ENCODE results near the gene UMAD1. TPM values are rescaled to one million over a fixed set of nuclear protein-coding genes. Genes with fewer than 3 reads are reported as not detected.
"Not testable (repeated sequence)": the region's sequence is repeated elsewhere in the genome, so short reads cannot be mapped to it uniquely, and the experiment has no call there.

The UMAD1 gene
- polyA plus RNA-seq, 1 of the 3 experiments (the other 2 are of a cell fraction) = 13.9 TPM

GRCh38 chr7:7821517-7821916 lies 181.0 kb downstream of the UMAD1 start (continued):
- no peak for TF ChIP-seq REST (IDR thresholded peaks at IDR 0.05; ENCODE audit: low read depth, low read length)
- no peak for TF ChIP-seq SMC3 (IDR thresholded peaks at IDR 0.05; ENCODE audit: low read depth, low read length)
- no peak for TF ChIP-seq ZBTB33 (IDR thresholded peaks at IDR 0.05; ENCODE audit: borderline replicate concordance, low read depth)
- TF ChIP-seq MAX (IDR thresholded peaks at IDR 0.05; ENCODE audit: low read depth) = no peak

- H3K4me2 ChIP-seq; H3K27me3 ChIP-seq (ENCODE audit: insufficient read depth); H3K4me1 ChIP-seq (ENCODE audit: control insufficient read depth in 1 of 2, insufficient read depth in 2 of 2, low read depth in 1 of 2, low read length in 1 of 2); H2AFZ ChIP-seq (ENCODE audit: low read depth); H3K4me3 ChIP-seq (ENCODE audit: low read depth in 2 of 2, low read length in 1 of 2); H3F3A ChIP-seq (replicated peaks; ENCODE audit: insufficient read depth); DNase-seq; H3K36me3 ChIP-seq (replicated peaks in 1 of 2; ENCODE audit: control insufficient read depth in 1 of 2, insufficient read depth in 2 of 2, low read length in 1 of 2); H3K9me2 ChIP-seq; H3K9me3 ChIP-seq; H4K20me1 ChIP-seq (ENCODE audit: insufficient read depth); POLR2A ChIA-PET; CTCF ChIA-PET; H3K79me2 ChIP-seq (ENCODE audit: insufficient read depth); H3K9ac ChIP-seq; H3K27ac ChIP-seq (ENCODE audit: low read depth in 2 of 2, low read length in 1 of 2): not testable (repeated sequence)
Observed at GRCh38 chr7:7825294-7825693, 184.7 kb downstream of the UMAD1 start.

- no peak overlapping the region for H3K27ac ChIP-seq (ENCODE audit: low read depth in 2 of 2, low read length in 1 of 2)
- DNase-seq = no peak
- H3K9me2 ChIP-seq = no peaks in the 10 kb centered on the region
- H2AFZ ChIP-seq (ENCODE audit: low read depth) = no peak overlapping the region
- H3K79me2 ChIP-seq (ENCODE audit: insufficient read depth) = no peaks in the 10 kb centered on the region
- no peaks in the 10 kb centered on the region for H3F3A ChIP-seq (replicated peaks; ENCODE audit: insufficient read depth)
- H3K9me3 ChIP-seq = no peaks in the 10 kb centered on the region
- no peak overlapping the region for H3K9ac ChIP-seq
- H3K36me3 ChIP-seq (replicated peaks in 1 of 2; ENCODE audit: control insufficient read depth in 1 of 2, insufficient read depth in 2 of 2, low read length in 1 of 2) = peaks cover 0 to under 1% of the 10 kb centered on the region in 2 experiments
- POLR2A ChIA-PET = no interaction called here
- no peaks in the 10 kb centered on the region for H3K27me3 ChIP-seq (ENCODE audit: insufficient read depth)
- H3K4me1 ChIP-seq (ENCODE audit: control insufficient read depth in 1 of 2, insufficient read depth in 2 of 2, low read depth in 1 of 2, low read length in 1 of 2) = peaks cover 0 to 6% of the 10 kb centered on the region in 2 experiments; a peak in 2 of 4 replicates
- no peaks in the 10 kb centered on the region for H4K20me1 ChIP-seq (ENCODE audit: insufficient read depth)
- no peak overlapping the region for H3K4me2 ChIP-seq
- WGBS (ENCODE audit: low lambda C conversion rate) = 95% methylated on average over 2 of the region's 2 CpGs
- H3K4me3 ChIP-seq (ENCODE audit: low read depth in 2 of 2, low read length in 1 of 2) = no peak overlapping the region
- CTCF ChIA-PET = interaction anchor here (1.4 kb wide), 1 partner anchor 15 kb away, joined by 5 read pairs; no protein-coding TSS in a partner anchor
- TF ChIP-seq GATA2 (CRISPR knock-in tag; IDR thresholded peaks at IDR 0.05) = no peak
- no peak for TF ChIP-seq RAD21 (IDR thresholded peaks at IDR 0.05; ENCODE audit: low read length)
- TF ChIP-seq TCF12 (IDR thresholded peaks at IDR 0.05) = no peak
- TF ChIP-seq RFX5 (IDR thresholded peaks at IDR 0.05; ENCODE audit: low read length) = no peak
- no peak for TF ChIP-seq POLR2AphosphoS5 (IDR thresholded peaks at IDR 0.05; ENCODE audit: low read depth, low read length)
- TF ChIP-seq ZBTB33 (IDR thresholded peaks at IDR 0.05; ENCODE audit: borderline replicate concordance, low read depth) = no peak
- no peak for TF ChIP-seq USF1 (IDR thresholded peaks at IDR 0.05; ENCODE audit: borderline replicate concordance, low read depth)
- TF ChIP-seq REST (IDR thresholded peaks at IDR 0.05; ENCODE audit: low read depth, low read length) = no peak
- no peak for TF ChIP-seq NFIC (IDR thresholded peaks at IDR 0.05; ENCODE audit: borderline replicate concordance)
- no peak for TF ChIP-seq GABPA (IDR thresholded peaks at IDR 0.05; ENCODE audit: low read depth)
- TF ChIP-seq RCOR1 (IDR thresholded peaks at IDR 0.05; ENCODE audit: low read length) = no peak
- no peak for TF ChIP-seq JUND (IDR thresholded peaks at IDR 0.05)
Observed at GRCh38 chr7:7829667-7830066, 189.1 kb downstream of the UMAD1 start.
